Stimulated activated CD8-positive, alpha-beta memory T cell treated with anti-CD3 and anti-CD28 coated beads, Interleukin-4, amount 100 ng/mL, for 48 hours (primary cell): ENCODE measurements around the gene CCDC127.
A peak's percentile ranks its signal among the peaks of the same experiment; 100 is the strongest.

Experiments
- DNase-seq: peaks from one replicate; pipeline ENCODE4 v3.0.0-alpha.2; 2020

CCDC127 gene

GRCh38 chr5:188488-189481, 29.2 kb downstream of the CCDC127 start:
- peak; percentile 94 for DNase-seq

- DNase-seq, result no peak
Observed at GRCh38 chr5:187617-188451, 30.1 kb downstream of the CCDC127 start.

GRCh38 chr5:187042-187431, 30.9 kb downstream of the CCDC127 start:
- no peak for DNase-seq

GRCh38 chr5:186091-187041, 31.6 kb downstream of the CCDC127 start:
- no peak for DNase-seq

GRCh38 chr5:185095-186070, 32.6 kb downstream of the CCDC127 start:
- no peak for DNase-seq

- no peak for DNase-seq
Observed at GRCh38 chr5:184471-184870, 33.5 kb downstream of the CCDC127 start.

GRCh38 chr5:182126-182525, 35.8 kb downstream of the CCDC127 start:
- DNase-seq, result no peak

GRCh38 chr5:181566-181965, 36.4 kb downstream of the CCDC127 start:
- DNase-seq, result no peak

- no peak for DNase-seq
Observed at GRCh38 chr5:181160-181559, 36.8 kb downstream of the CCDC127 start.

- no peak for DNase-seq
Observed at GRCh38 chr5:180286-180918, 37.6 kb downstream of the CCDC127 start.

- DNase-seq, result no peak
Observed at GRCh38 chr5:179401-179800, 38.6 kb downstream of the CCDC127 start.

- DNase-seq, result no peak
Observed at GRCh38 chr5:178110-178509, 39.8 kb downstream of the CCDC127 start.

GRCh38 chr5:176296-176823, 41.6 kb downstream of the CCDC127 start:
- DNase-seq, result no peak

GRCh38 chr5:174876-175465, 43.0 kb downstream of the CCDC127 start:
- DNase-seq, result no peak

- no peak for DNase-seq
Observed at GRCh38 chr5:174291-174600, 43.7 kb downstream of the CCDC127 start.

- DNase-seq, result no peak
Observed at GRCh38 chr5:173392-174290, 44.3 kb downstream of the CCDC127 start.

GRCh38 chr5:172841-173251, 45.1 kb downstream of the CCDC127 start:
- DNase-seq, result no peak

GRCh38 chr5:172421-172820, 45.5 kb downstream of the CCDC127 start:
- no peak for DNase-seq

GRCh38 chr5:171801-172331, 46.1 kb downstream of the CCDC127 start:
- DNase-seq, result no peak
